Panc1 (cell line): ENCODE measurements around the gene WWOX. TPM values are rescaled to one million over a fixed set of nuclear protein-coding genes. Genes with fewer than 3 reads are reported as not detected.

Experiments used
- ATAC-seq: fragments of 200-7000 bp; cut with Tn5 transposase; 2 replicates; pipeline ENCODE4 v1.9.1; 2020; ENCODE audit warnings: mild to moderate bottlenecking, moderate library complexity
- BruUV-seq: library from RNA; stranded (reverse); fragments of 400-500 nt; replicated peaks from 2 replicates; lab custom pipeline; 2021; lab: Mats Ljungman, UMichigan
- CTCF ChIA-PET: fragments of 300-600 bp; sonication (Branson Sonifier 250); formaldehyde crosslinking; loops from one replicate; lab custom pipeline; 2022; ENCODE audit warnings: antibody characterized with exemption; lab: Charles Lee
- POLR2A ChIA-PET: fragments of 300-600 bp; sonication (Branson Sonifier 250); formaldehyde crosslinking; loops from one replicate; lab custom pipeline; 2022; ENCODE audit warnings: antibody characterized with exemption; lab: Charles Lee
- DNase-seq: peaks from one replicate; pipeline ENCODE4 v3.0.0-alpha.2; 2010; ENCODE audit warnings: low read depth, low spot score
- H3K27ac ChIP-seq: 2 replicates; pipeline ENCODE4 v1.5.1; 2011; ENCODE audit warnings: mild to moderate bottlenecking, low read length, inconsistent platforms
- H3K27me3 ChIP-seq: fragments of 200-500 bp; sonication (Bioruptor generic); 2 replicates; pipeline ENCODE4 v1.6.0; 2014; ENCODE audit warnings: low read length, inconsistent platforms; ENCODE audit not compliant: control insufficient read depth, insufficient read depth
- H3K36me3 ChIP-seq: fragments of 200-500 bp; sonication (Bioruptor generic); 2 replicates; pipeline ENCODE4 v1.5.1; 2014; ENCODE audit warnings: inconsistent platforms, mild to moderate bottlenecking, low read length, moderate library complexity; ENCODE audit not compliant: control insufficient read depth, insufficient read depth
- H3K4me1 ChIP-seq: 2 replicates; pipeline ENCODE4 v1.5.1; 2011; ENCODE audit warnings: inconsistent platforms, mild to moderate bottlenecking, low read length, moderate library complexity; ENCODE audit not compliant: control insufficient read depth, insufficient read depth
- H3K4me3 ChIP-seq, 2 experiments: 2 replicates each; pipeline ENCODE4 v1.5.1; 2011 to 2012; ENCODE audit warnings: low read depth in 2 of 2, low read length in 2 of 2, mild to moderate bottlenecking in 2 of 2, inconsistent platforms in 1 of 2, moderate library complexity in 1 of 2
- H3K9me3 ChIP-seq: fragments of 200-500 bp; sonication (Bioruptor generic); 2 replicates; pipeline ENCODE4 v1.5.1; 2014; ENCODE audit warnings: low read depth, mild to moderate bottlenecking, inconsistent platforms, low read length, moderate library complexity; ENCODE audit not compliant: control insufficient read depth, insufficient read depth
- POLR2AphosphoS5 ChIP-seq: IDR thresholded peaks from 2 replicates; pipeline ENCODE4 v1.6.1; 2012; ENCODE audit warnings: mild to moderate bottlenecking, low read depth, low read length, moderate library complexity
- SIN3A ChIP-seq: IDR thresholded peaks from 2 replicates; pipeline ENCODE4 v1.6.1; 2012; ENCODE audit warnings: low read depth, mild to moderate bottlenecking, low read length, moderate library complexity, borderline replicate concordance; ENCODE audit not compliant: insufficient read depth
- TCF7L2 ChIP-seq: IDR thresholded peaks from 2 replicates; pipeline ENCODE4 v1.6.1; 2011; ENCODE audit warnings: mild to moderate bottlenecking, low read depth, low read length, inconsistent platforms
- in situ Hi-C: cut with HindIII; loops from 2 replicates; pipeline ENCODE4 v1.10.0; 2016; ENCODE audit warnings: low sequenced_read_pairs, low pct_unique_long_range_greater_than_20kb
- intact Hi-C: fragments of 100-400 bp; cut with micrococcal nuclease; formaldehyde crosslinking; loops from one replicate; pipeline ENCODE4 v1.10.0; 2022; ENCODE audit not compliant: unreplicated experiment
- total RNA-seq: library from RNA; stranded (reverse); gene quantifications from one replicate; pipeline ENCODE4 v1.2.1, GENCODE V29; 2021; ENCODE audit not compliant: unreplicated experiment
- TF ChIP-seq, protein P1 (sequence below), 2 experiments: IDR thresholded peaks; 2 replicates each; pipeline ENCODE4 v1.6.1; 2011 to 2012; ENCODE audit warnings: low read depth in 2 of 2, control low read depth in 1 of 2, low read length in 1 of 2, mild to moderate bottlenecking in 1 of 2, moderate library complexity in 1 of 2; ENCODE audit not compliant: insufficient read depth in 1 of 2
- TF ChIP-seq, protein P2 (sequence below): fragments of 450-650 bp; IDR thresholded peaks from 2 replicates; pipeline ENCODE4 v1.5.1; 2017; ENCODE audit warnings: mild to moderate bottlenecking

The WWOX gene
- total RNA-seq, 1 experiment from 2014 or later, result 12.5 TPM

DNA sequence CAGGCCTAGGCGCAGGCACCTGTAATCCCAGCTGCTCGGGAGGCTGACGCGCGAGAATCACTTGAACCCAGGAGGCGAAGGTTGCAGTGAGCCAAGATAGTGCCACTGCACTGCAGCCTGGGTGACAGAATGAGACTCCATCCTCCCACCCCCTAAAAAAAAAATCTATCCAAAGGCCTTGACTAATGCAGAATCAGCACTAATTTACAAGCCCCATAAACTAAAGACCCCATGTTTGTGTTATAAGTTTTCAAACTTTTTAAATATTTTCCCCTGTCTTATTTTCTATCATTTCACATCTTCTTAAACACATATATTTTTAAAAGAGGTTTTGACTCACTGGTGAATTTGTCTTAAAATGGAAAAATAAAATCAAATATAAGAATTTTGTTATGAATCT is 713.1 kb downstream of the WWOX start:
- ChIA-PET CTCF (no interaction called here), POLR2A (no interaction called here)
- in situ Hi-C loops (no loop called here), intact Hi-C loops (no loop called here)
- Histone ChIP-seq H3K36me3 (no peaks in the 10 kb centered on the region), H3K27ac (no peak overlapping the region), H3K9me3 (no peaks in the 10 kb centered on the region), H3K4me1 (no peaks in the 10 kb centered on the region), H3K27me3 (no peaks in the 10 kb centered on the region; the same call in 1 of the 2 replicates), H3K4me3 (no peak overlapping the region)
- BruUV-seq, result no TSS peak
- no peak for ATAC-seq
- no peak for DNase-seq
- TF ChIP-seq TCF7L2, result no peak
- TF ChIP-seq SIN3A, result no peak
- TF ChIP-seq, protein P1, sequence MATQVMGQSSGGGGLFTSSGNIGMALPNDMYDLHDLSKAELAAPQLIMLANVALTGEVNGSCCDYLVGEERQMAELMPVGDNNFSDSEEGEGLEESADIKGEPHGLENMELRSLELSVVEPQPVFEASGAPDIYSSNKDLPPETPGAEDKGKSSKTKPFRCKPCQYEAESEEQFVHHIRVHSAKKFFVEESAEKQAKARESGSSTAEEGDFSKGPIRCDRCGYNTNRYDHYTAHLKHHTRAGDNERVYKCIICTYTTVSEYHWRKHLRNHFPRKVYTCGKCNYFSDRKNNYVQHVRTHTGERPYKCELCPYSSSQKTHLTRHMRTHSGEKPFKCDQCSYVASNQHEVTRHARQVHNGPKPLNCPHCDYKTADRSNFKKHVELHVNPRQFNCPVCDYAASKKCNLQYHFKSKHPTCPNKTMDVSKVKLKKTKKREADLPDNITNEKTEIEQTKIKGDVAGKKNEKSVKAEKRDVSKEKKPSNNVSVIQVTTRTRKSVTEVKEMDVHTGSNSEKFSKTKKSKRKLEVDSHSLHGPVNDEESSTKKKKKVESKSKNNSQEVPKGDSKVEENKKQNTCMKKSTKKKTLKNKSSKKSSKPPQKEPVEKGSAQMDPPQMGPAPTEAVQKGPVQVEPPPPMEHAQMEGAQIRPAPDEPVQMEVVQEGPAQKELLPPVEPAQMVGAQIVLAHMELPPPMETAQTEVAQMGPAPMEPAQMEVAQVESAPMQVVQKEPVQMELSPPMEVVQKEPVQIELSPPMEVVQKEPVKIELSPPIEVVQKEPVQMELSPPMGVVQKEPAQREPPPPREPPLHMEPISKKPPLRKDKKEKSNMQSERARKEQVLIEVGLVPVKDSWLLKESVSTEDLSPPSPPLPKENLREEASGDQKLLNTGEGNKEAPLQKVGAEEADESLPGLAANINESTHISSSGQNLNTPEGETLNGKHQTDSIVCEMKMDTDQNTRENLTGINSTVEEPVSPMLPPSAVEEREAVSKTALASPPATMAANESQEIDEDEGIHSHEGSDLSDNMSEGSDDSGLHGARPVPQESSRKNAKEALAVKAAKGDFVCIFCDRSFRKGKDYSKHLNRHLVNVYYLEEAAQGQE (IDR thresholded peaks at IDR 0.05; ENCODE audit: insufficient read depth in 1 of 2, low read depth in 2 of 2, low read length in 1 of 2), result no peak
- no peak for TF ChIP-seq POLR2AphosphoS5
- TF ChIP-seq, protein P2, sequence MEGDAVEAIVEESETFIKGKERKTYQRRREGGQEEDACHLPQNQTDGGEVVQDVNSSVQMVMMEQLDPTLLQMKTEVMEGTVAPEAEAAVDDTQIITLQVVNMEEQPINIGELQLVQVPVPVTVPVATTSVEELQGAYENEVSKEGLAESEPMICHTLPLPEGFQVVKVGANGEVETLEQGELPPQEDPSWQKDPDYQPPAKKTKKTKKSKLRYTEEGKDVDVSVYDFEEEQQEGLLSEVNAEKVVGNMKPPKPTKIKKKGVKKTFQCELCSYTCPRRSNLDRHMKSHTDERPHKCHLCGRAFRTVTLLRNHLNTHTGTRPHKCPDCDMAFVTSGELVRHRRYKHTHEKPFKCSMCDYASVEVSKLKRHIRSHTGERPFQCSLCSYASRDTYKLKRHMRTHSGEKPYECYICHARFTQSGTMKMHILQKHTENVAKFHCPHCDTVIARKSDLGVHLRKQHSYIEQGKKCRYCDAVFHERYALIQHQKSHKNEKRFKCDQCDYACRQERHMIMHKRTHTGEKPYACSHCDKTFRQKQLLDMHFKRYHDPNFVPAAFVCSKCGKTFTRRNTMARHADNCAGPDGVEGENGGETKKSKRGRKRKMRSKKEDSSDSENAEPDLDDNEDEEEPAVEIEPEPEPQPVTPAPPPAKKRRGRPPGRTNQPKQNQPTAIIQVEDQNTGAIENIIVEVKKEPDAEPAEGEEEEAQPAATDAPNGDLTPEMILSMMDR, result no peak

DNA sequence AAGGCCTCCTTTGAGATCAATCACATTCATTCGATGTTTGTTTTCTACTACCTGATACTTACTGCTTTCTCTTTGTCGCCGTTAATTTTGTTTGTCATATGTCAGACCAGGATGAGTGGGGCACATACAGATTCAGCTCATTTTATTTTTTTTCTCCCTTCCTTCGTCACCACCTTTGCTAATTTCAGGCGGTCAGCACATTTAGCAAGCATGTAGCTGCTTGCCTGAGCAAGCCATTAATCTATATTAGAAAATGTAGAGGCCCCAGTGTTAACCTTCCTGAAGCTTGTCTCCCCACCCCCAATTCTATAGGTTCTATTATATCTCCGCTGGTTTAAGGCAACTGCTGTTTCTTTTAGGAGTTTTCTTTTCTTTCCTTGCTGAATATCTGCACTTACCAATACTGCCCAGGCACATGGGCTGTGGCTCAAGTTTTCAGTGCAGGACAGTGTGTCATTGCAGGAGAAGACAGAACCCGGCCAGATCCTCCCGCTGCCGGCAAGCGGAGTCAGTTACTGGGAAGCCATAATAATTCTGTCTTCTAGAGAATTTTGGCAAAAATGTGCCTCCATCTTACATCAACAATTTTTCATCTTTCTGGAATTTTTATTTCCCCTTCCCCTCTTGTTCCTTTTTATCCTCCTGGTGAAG is 714.3 kb downstream of the WWOX start:
- Histone ChIP-seq H3K27ac (no peak overlapping the region), H3K9me3 (no peaks in the 10 kb centered on the region), H3K4me1 (no peaks in the 10 kb centered on the region), H3K36me3 (no peaks in the 10 kb centered on the region), H3K27me3 (no peaks in the 10 kb centered on the region; the same call in 1 of the 2 replicates), H3K4me3 (no peak overlapping the region)
- POLR2A ChIA-PET, result no interaction called here
- CTCF ChIA-PET, result no interaction called here
- intact Hi-C loops (no loop called here), in situ Hi-C loops (no loop called here)
- no TSS peak for BruUV-seq
- DNase-seq, result no peak
- no peak for TF ChIP-seq SIN3A
- TF ChIP-seq, protein P2, result no peak
- TF ChIP-seq POLR2AphosphoS5, result no peak
- TF ChIP-seq, protein P1 (IDR thresholded peaks at IDR 0.05; ENCODE audit: insufficient read depth in 1 of 2, low read depth in 2 of 2, low read length in 1 of 2), result no peak
- no peak for TF ChIP-seq TCF7L2
- ATAC-seq, result no peak
